ENCODE measurements around the gene COL5A1. TPM values are rescaled to one million over a fixed set of nuclear protein-coding genes. Genes with fewer than 3 reads are reported as not detected.

COL5A1 gene
- total RNA-seq, 1 experiment from 2014 or later: not detected

DNA sequence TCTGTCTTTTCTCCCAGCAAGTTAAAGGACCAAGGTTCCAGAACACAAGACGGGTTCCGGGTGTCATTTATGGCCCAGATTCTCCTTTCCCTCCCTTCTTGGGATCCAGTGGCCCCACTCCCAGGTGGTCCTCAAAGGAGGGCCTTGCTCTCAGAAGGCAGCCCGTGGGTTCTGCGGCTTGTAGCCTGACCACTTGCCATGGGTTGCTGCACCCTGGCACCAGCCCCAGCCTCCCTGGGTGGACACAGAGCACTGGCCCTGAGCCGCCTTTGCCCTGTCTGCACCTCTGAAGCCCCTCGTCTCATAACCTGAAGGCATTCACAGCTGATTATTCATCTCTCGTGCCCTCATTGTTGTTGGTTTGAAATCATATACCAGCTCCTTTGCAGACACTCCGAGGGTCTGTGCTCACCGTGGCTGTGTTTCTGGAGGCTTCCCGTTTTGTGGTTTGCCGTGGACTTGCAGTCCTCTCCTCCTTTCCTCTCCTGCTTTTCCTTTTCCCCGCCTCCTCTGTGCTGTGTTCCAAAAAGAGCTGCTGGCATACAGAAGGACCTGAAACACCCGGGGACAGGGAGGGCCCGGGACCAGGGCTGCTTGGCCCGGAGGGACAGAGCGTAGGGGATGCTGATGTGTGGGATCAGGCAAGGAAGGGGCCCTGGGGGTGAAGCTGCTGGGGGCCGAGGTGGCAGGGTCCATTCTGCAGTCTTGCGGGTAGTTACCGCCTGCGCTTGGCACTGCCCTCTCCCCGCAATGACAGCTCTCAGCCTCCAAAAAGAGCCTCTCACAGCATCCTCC is 189.5 kb downstream of the COL5A1 start:
- intact Hi-C loops (cut with micrococcal nuclease): no loop called here
- ChIA-PET CTCF (interaction anchor here (0.7 kb wide), 1 partner anchor 131 kb away, joined by 3 read pairs; no protein-coding TSS in a partner anchor), POLR2A (interaction anchor here (0.5 kb wide), 1 partner anchor 99 kb away, joined by 3 read pairs; no protein-coding TSS in a partner anchor)
- BruUV-seq (replicated peaks): no TSS peak
- DNase-seq (ENCODE audit: unreplicated experiment): no peak
- H3K9me3 Mint-ChIP-seq (ENCODE audit: unreplicated experiment): no peaks in the 10 kb centered on the region
- H3K4me1 Mint-ChIP-seq (ENCODE audit: insufficient read depth, unreplicated experiment): no peaks in the 10 kb centered on the region
- no peaks in the 10 kb centered on the region for H3K36me3 Mint-ChIP-seq (ENCODE audit: insufficient read depth, unreplicated experiment)
- TF ChIP-seq, protein P1, sequence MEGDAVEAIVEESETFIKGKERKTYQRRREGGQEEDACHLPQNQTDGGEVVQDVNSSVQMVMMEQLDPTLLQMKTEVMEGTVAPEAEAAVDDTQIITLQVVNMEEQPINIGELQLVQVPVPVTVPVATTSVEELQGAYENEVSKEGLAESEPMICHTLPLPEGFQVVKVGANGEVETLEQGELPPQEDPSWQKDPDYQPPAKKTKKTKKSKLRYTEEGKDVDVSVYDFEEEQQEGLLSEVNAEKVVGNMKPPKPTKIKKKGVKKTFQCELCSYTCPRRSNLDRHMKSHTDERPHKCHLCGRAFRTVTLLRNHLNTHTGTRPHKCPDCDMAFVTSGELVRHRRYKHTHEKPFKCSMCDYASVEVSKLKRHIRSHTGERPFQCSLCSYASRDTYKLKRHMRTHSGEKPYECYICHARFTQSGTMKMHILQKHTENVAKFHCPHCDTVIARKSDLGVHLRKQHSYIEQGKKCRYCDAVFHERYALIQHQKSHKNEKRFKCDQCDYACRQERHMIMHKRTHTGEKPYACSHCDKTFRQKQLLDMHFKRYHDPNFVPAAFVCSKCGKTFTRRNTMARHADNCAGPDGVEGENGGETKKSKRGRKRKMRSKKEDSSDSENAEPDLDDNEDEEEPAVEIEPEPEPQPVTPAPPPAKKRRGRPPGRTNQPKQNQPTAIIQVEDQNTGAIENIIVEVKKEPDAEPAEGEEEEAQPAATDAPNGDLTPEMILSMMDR (IDR thresholded peaks at IDR 0.05; ENCODE audit: unreplicated experiment): no peak
- H3K4me3 Mint-ChIP-seq (ENCODE audit: unreplicated experiment): no peak overlapping the region
- peaks cover 29% of the 10 kb centered on the region for H3K27me3 Mint-ChIP-seq (ENCODE audit: insufficient read depth, unreplicated experiment)
- no peak overlapping the region for H3K27ac Mint-ChIP-seq (ENCODE audit: low read depth, unreplicated experiment)

DNA sequence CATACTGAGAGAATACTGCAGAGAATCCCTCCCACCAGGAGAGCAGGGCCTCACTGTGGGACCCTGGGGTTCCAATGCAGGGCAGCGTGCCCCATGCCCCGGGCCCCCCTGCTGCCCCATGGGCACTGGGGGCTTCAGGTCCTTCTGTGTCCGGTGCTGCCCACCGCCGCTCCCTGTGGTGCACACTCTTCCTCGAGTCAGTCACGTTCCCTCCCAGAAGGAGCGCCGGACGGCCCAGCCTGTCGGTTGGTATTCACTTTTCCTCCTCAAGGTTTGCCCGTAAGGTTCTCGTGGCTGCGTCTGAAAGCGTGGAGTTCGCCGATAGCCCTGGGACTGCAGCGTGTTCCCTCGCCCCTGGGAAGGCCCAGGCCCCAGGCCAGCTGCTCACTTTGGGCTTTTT is 190.9 kb downstream of the COL5A1 start:
- intact Hi-C loops (cut with micrococcal nuclease): no loop called here
- POLR2A ChIA-PET: no interaction called here
- Mint-ChIP-seq H3K9me3 (ENCODE audit: unreplicated experiment) (no peaks in the 10 kb centered on the region), H3K27ac (ENCODE audit: low read depth, unreplicated experiment) (no peak overlapping the region), H3K27me3 (ENCODE audit: insufficient read depth, unreplicated experiment) (peaks cover 20% of the 10 kb centered on the region), H3K4me3 (ENCODE audit: unreplicated experiment) (no peak overlapping the region), H3K4me1 (ENCODE audit: insufficient read depth, unreplicated experiment) (no peaks in the 10 kb centered on the region), H3K36me3 (ENCODE audit: insufficient read depth, unreplicated experiment) (no peaks in the 10 kb centered on the region)
- no TSS peak for BruUV-seq (replicated peaks)
- no peak for DNase-seq (ENCODE audit: unreplicated experiment)
- TF ChIP-seq, protein P1 (IDR thresholded peaks at IDR 0.05; ENCODE audit: unreplicated experiment): no peak
- CTCF ChIA-PET: no interaction called here

DNA sequence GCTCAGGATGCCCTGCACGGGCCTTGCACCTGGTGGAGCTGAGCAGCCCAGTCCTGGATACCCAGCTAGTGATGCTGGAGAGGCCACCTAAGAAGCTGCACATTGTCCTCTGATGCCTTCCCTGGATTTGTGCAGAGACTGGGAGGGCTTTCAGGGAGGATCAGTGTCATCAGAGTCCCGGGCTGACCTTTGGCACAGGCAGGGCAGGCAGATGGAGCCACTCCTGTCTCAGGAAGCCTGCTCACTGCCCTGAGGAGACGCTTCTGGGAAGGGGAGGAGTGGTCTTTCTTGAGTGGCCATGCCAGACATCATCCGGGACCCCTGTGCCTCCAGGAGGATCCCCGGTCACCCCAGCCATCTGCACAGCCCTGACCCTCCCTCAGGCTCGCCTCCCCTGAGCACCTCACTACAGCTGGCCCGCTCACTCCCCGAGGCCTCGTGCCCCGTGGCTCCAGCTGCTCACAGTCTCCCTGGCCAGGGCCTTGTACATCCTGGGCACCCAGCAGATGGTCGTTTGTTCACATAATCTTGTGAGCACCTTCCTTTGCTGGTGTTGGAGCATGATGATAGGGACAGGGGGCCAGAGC is 191.8 kb downstream of the COL5A1 start:
- CTCF ChIA-PET: no interaction called here
- DNase-seq (ENCODE audit: unreplicated experiment): no peak
- H3K4me1 Mint-ChIP-seq (ENCODE audit: insufficient read depth, unreplicated experiment): no peaks in the 10 kb centered on the region
- no peaks in the 10 kb centered on the region for H3K9me3 Mint-ChIP-seq (ENCODE audit: unreplicated experiment)
- intact Hi-C loops (cut with micrococcal nuclease): no loop called here
- H3K27ac Mint-ChIP-seq (ENCODE audit: low read depth, unreplicated experiment): no peak overlapping the region
- no TSS peak for BruUV-seq (replicated peaks)
- H3K4me3 Mint-ChIP-seq (ENCODE audit: unreplicated experiment): no peak overlapping the region
- H3K27me3 Mint-ChIP-seq (ENCODE audit: insufficient read depth, unreplicated experiment): peaks cover 20% of the 10 kb centered on the region
- TF ChIP-seq, protein P1 (IDR thresholded peaks at IDR 0.05; ENCODE audit: unreplicated experiment): no peak
- POLR2A ChIA-PET: interaction anchor here (0.9 kb wide), 1 partner anchor 25 kb away, joined by 3 read pairs; no protein-coding TSS in a partner anchor
- H3K36me3 Mint-ChIP-seq (ENCODE audit: insufficient read depth, unreplicated experiment): no peaks in the 10 kb centered on the region

DNA sequence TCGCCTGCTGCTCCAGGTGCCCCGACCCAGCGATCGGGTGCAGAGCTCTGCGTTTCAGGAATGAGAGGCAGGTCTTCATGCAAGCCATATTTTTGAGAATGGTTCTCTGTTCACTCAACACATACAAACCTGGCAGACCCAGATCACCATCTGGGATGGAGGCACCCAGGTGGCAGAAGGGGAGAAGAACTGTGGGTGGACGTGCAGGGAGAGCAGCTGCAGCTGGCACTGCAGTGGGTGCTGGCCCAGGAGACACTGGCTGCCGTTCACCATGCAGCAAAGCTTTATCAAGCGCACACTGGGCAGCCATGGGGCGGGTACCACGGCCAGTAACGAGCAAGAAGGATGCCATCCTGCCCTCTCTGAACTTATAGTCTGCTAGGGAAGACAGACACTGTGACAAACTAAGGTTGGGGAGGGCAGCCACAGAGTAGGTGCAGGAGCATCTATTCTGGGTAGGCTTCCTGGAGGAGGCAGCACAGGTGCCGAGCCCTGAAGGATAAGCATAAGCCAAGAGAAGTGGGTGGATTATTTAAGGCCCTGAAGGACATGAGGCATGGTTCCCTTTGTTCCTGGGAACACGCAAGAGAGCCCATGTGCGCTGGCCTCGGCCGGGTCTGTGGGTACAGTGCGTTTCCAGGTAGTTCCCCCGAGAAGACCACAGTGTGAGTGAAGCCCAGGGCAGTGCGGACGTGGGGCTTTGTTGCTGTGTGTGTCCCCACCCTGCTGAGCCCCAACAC is 192.8 kb downstream of the COL5A1 start:
- DNase-seq (ENCODE audit: unreplicated experiment): no peak
- no TSS peak for BruUV-seq (replicated peaks)
- Mint-ChIP-seq H3K36me3 (ENCODE audit: insufficient read depth, unreplicated experiment) (no peaks in the 10 kb centered on the region), H3K4me1 (ENCODE audit: insufficient read depth, unreplicated experiment) (no peaks in the 10 kb centered on the region), H3K27me3 (ENCODE audit: insufficient read depth, unreplicated experiment) (peaks cover 20% of the 10 kb centered on the region), H3K4me3 (ENCODE audit: unreplicated experiment) (no peak overlapping the region), H3K9me3 (ENCODE audit: unreplicated experiment) (no peaks in the 10 kb centered on the region), H3K27ac (ENCODE audit: low read depth, unreplicated experiment) (no peak overlapping the region)
- ChIA-PET POLR2A (interaction anchor here (0.6 kb wide), 1 partner anchor 14 kb away, joined by 3 read pairs; no protein-coding TSS in a partner anchor), CTCF (no interaction called here)
- intact Hi-C loops (cut with micrococcal nuclease): no loop called here
- TF ChIP-seq, protein P1 (IDR thresholded peaks at IDR 0.05; ENCODE audit: unreplicated experiment): no peak

All from MCF 10A (cell line).